ENCODE data around the gene TEP1. TPM values are rescaled to one million over a fixed set of nuclear protein-coding genes. Genes with fewer than 3 reads are reported as not detected.
A peak's percentile ranks its signal among the peaks of the same experiment; 100 is the strongest.
"Not testable (repeated sequence)": the region's sequence is repeated elsewhere in the genome, so short reads cannot be mapped to it uniquely, and the experiment has no call there.

TEP1 gene
- total and polyA plus RNA-seq, 2 experiments from 2014 or later: 3.0 to 8.5 TPM

- TF ChIP-seq ZNF462 (CRISPR knock-in tag; IDR thresholded peaks at IDR 0.05): no peak
Measured at GRCh38 chr14:20455355-20456300, 42.3 kb upstream of the TEP1 start (continued).

- no peak within 1 kb of the TSS; the same call in 2 of the 3 replicates for H3K4me3 Mint-ChIP-seq
- H3K36me3 Mint-ChIP-seq (ENCODE audit: low read depth): peaks cover 23% of the 10 kb centered on the region
- ATAC-seq (peak; percentile 81), DNase-seq (ENCODE audit: low spot score) (peak; percentile 100)
- Histone ChIP-seq H3K79me2 (replicated peaks; ENCODE audit: insufficient read depth) (peaks cover 37% of the 10 kb centered on the region), H3K4me3 (peak within 1 kb of the TSS; percentile 65), H3K4me2 (peak within 1 kb of the TSS; percentile 98), H4K20me1 (replicated peaks; ENCODE audit: insufficient read depth) (peaks cover 3% of the 10 kb centered on the region), H2AFZ (peak within 1 kb of the TSS; percentile 76; the same call in 1 of the 2 replicates), H3K36me3 (ENCODE audit: insufficient read depth) (peaks cover 29% of the 10 kb centered on the region), H3K9me2 (ENCODE audit: insufficient read depth) (no peaks in the 10 kb centered on the region), H3F3A (replicated peaks; ENCODE audit: low read depth) (peaks cover 18% of the 10 kb centered on the region; the same call in 1 of the 2 replicates), H3K4me1 (ENCODE audit: insufficient read depth) (peaks cover 22% of the 10 kb centered on the region), H3K27me3 (ENCODE audit: insufficient read depth) (no peaks in the 10 kb centered on the region), H3K27ac (ENCODE audit: low read depth) (peak within 1 kb of the TSS; percentile 93)
- peaks cover 7% of the 10 kb centered on the region for H3K4me1 Mint-ChIP-seq
- H3K27me3 Mint-ChIP-seq (ENCODE audit: insufficient read depth, low read depth, poor library complexity): peaks cover 4% of the 10 kb centered on the region
- no peaks in the 10 kb centered on the region; the same call in 2 of the 3 replicates for H3K9me3 Mint-ChIP-seq
- TF ChIP-seq CREB1 (CRISPR knock-in tag; IDR thresholded peaks at IDR 0.05; ENCODE audit: low read depth) (peak; percentile 75), POLR2AphosphoS5 (IDR thresholded peaks at IDR 0.05; ENCODE audit: low read depth) (peak; percentile 77), STAT1 (IDR thresholded peaks at IDR 0.05; ENCODE audit: unreplicated experiment) (no peak), JUNB (IDR thresholded peaks at IDR 0.05; ENCODE audit: unreplicated experiment) (no peak)
- no peak within 1 kb of the TSS for H3K27ac Mint-ChIP-seq
Measured at GRCh38 chr14:20454516-20455354, 41.4 kb upstream of the TEP1 start, which contains the start of the genes APEX1 and OSGEP. TSS of gene APEX1 (plus strand) at chr14:20455226. CDS start at chr14:20455646, 420 bp downstream. TSS of gene OSGEP (minus strand) at chr14:20454812. CDS start at chr14:20454683, 129 bp downstream.

GRCh38 chr14:20452831-20453230, 39.5 kb upstream of the TEP1 start:
- not testable (repeated sequence) for H3K27ac ChIP-seq (ENCODE audit: low read depth); H3K4me1 Mint-ChIP-seq; H2AFZ ChIP-seq; ATAC-seq; H3K9me2 ChIP-seq (ENCODE audit: insufficient read depth); H3K27me3 Mint-ChIP-seq (ENCODE audit: insufficient read depth, low read depth, poor library complexity); DNase-seq (ENCODE audit: low spot score); H3K4me3 ChIP-seq; H3K27me3 ChIP-seq (ENCODE audit: insufficient read depth); H3K9me3 Mint-ChIP-seq; H3K27ac Mint-ChIP-seq; H3K4me2 ChIP-seq; H4K20me1 ChIP-seq (replicated peaks; ENCODE audit: insufficient read depth)
- peaks cover 40% of the 10 kb centered on the region for H3K36me3 ChIP-seq (ENCODE audit: insufficient read depth)
- peaks cover 15% of the 10 kb centered on the region; the same call in 1 of the 2 replicates for H3F3A ChIP-seq (replicated peaks; ENCODE audit: low read depth)
- H3K4me1 ChIP-seq (ENCODE audit: insufficient read depth): peaks cover 22% of the 10 kb centered on the region
- Mint-ChIP-seq H3K4me3 (peak overlapping the region; percentile 61), H3K36me3 (ENCODE audit: low read depth) (peaks cover 23% of the 10 kb centered on the region)
- peaks cover 37% of the 10 kb centered on the region for H3K79me2 ChIP-seq (replicated peaks; ENCODE audit: insufficient read depth)
